Esophagus (tissue), 2 donors: ENCODE data around the gene SLC35C1. TPM values are rescaled to one million over a fixed set of nuclear protein-coding genes. Genes with fewer than 3 reads are reported as not detected.
A peak's percentile ranks its signal among the peaks of the same experiment; 100 is the strongest.

Source experiments
- H3K27ac ChIP-seq, 2 donors: one replicate each; pipeline ENCODE4 v1.5.1; 2013; ENCODE audit warnings: low read depth in 2 of 2, mild to moderate bottlenecking in 2 of 2, inconsistent platforms in 1 of 2, low read length in 1 of 2, moderate library complexity in 1 of 2
- H3K27me3 ChIP-seq, 2 donors: one replicate each; pipeline ENCODE4 v1.6.1; 2013; ENCODE audit warnings: low read length in 2 of 2, control low read depth in 1 of 2, mild to moderate bottlenecking in 1 of 2; ENCODE audit not compliant: insufficient read depth in 2 of 2, control insufficient read depth in 1 of 2
- H3K36me3 ChIP-seq, 2 donors: one replicate each; pipeline ENCODE4 v1.6.1; 2013; ENCODE audit warnings: low read length in 1 of 2; ENCODE audit not compliant: control insufficient read depth in 2 of 2, insufficient read depth in 2 of 2
- H3K4me1 ChIP-seq, 2 donors: one replicate each; pipeline ENCODE4 v1.6.1; 2013; ENCODE audit warnings: low read length in 1 of 2; ENCODE audit not compliant: control insufficient read depth in 2 of 2, insufficient read depth in 2 of 2
- H3K4me3 ChIP-seq, 2 donors: one replicate each; pipeline ENCODE4 v1.5.1; 2013; ENCODE audit warnings: low read length in 2 of 2, mild to moderate bottlenecking in 2 of 2, low read depth in 1 of 2, moderate library complexity in 1 of 2
- H3K9me3 ChIP-seq, 2 donors: one replicate each; pipeline ENCODE4 v1.6.1; 2013; ENCODE audit warnings: mild to moderate bottlenecking in 2 of 2, low read depth in 1 of 2, low read length in 1 of 2, moderate library complexity in 1 of 2; ENCODE audit not compliant: control insufficient read depth in 2 of 2, insufficient read depth in 1 of 2
- WGBS, 2 donors: extraction: QIAGEN DNeasy Blood & Tissue Kit; methylation state at CpG; one replicate each; pipeline ENCODE4 v1.1.7; 2013; 5-methylcytosine and 5-hydroxymethylcytosine counted together
- polyA plus RNA-seq, 2 donors: library from polyadenylated mRNA; stranded (reverse); fragments of 200-250 nt; gene quantifications; one replicate each; pipeline ENCODE4 v1.2.3, GENCODE V29; 2013
- donor health status: healthy with polysubstance abuse.
- donor health status: Bipolar disorder and iron deficiency.

The SLC35C1 gene
- polyA plus RNA-seq, 2 donors: 36.9 to 45.6 TPM

DNA sequence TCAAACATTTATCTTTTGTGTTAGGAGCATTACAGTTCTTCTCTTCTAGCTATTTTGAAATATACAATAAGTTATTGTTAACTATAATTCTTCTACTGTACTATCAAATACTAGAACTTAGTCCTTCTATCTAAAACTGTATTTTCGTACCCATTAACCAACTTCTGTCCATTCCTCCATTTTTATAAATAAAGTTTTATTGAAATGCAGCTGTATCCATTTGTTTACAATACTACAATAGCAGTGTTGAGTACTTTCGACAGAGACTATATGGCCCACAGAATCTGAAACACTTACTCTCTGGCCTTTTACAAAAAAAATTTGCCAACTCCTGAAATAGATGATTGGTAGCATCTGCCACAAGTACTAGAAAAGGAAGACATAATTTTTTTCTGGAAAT is 4.7 kb upstream of the SLC35C1 start:
- H3K36me3 ChIP-seq: no peaks in the 10 kb centered on the region
- H3K27ac ChIP-seq: no peak overlapping the region
- H3K27me3 ChIP-seq: no peaks in the 10 kb centered on the region
- peaks cover 0 to 2% of the 10 kb centered on the region in 2 donors for H3K4me1 ChIP-seq
- no peak overlapping the region for H3K4me3 ChIP-seq
- no peaks in the 10 kb centered on the region for H3K9me3 ChIP-seq
- WGBS, 2 donors: 88 to 90% methylated on average over 2 of the region's 2 CpGs

DNA sequence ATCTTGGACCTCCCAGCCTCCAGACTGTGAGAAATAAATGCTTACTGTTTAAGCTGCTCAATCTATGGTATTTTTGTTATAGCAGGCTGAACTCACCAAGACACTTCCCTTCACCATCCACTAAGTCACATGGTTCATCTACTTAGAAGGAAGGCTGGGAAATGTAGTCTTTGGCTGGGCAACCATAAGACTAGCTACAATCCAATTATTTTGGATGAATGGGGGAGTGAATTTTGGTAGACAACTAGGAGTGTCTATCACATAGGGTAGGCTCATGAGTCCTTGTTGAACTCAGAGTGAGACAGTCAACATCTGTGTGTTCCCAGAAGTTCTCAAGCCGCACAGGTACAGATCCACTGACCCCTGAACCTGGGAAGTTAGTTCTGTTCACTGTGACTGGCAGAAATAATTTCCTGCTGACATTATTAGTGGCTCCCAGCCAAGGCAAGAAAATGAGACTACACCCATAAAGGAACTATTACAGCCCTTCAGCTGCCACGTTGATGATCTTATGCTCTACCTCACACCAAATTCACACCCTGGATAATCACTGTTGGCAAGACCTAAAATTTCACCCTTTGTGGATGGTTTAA is 3.1 kb upstream of the SLC35C1 start:
- H3K36me3 ChIP-seq: peaks cover 0 to 2% of the 10 kb centered on the region in 2 donors
- 49 to 51% methylated on average over 2 of the region's 2 CpGs for WGBS, 2 donors
- peak overlapping the region; percentile 79 to 88 for H3K27ac ChIP-seq
- H3K27me3 ChIP-seq: no peaks in the 10 kb centered on the region
- peaks cover 0 to 11% of the 10 kb centered on the region in 2 donors for H3K4me1 ChIP-seq
- no peaks in the 10 kb centered on the region for H3K9me3 ChIP-seq
- no peak overlapping the region for H3K4me3 ChIP-seq

DNA sequence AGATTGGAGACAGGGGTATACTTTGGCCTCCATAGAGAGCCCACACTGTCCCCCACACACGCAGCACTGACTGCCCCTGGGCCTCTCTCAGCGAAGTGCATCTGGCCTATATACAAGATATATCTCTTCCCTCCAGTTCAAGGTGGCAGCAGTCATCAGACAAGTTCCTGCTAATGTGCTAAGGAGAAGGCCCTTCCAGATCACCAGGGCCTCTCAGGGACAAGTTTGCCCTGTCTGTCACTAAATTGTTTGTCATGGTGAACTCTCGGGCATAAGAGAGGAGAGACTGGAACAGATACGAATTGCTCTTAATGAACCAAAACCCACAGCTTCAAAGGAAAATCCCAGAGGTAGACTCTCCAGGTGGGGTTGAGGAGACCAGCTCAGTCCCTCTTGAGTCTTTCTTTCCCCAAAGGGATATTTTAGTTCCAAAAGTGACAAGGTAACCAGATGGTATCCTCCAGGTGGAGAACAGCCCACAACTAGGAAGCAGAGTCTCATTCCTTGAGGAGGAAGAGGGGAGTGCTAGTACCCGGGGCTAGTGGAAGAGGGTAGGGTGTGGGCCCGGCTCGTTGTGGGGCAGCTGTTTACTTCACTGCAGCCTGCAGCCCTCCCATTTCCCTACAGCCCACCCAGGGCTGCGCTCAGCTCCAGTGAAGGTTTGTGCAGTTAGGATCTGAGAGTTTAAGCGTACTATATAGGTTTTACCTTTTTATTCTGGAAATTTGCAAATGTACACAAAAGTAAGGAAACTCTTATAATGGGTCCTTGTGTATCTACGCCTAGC is 2.2 kb upstream of the SLC35C1 start:
- 87 to 88% methylated on average over 10 of the region's 10 CpGs for WGBS, 2 donors
- H3K4me3 ChIP-seq: no peak overlapping the region
- H3K27me3 ChIP-seq: no peaks in the 10 kb centered on the region
- H3K36me3 ChIP-seq: peaks cover 0 to 11% of the 10 kb centered on the region in 2 donors
- peaks cover 0 to 17% of the 10 kb centered on the region in 2 donors for H3K4me1 ChIP-seq
- H3K27ac ChIP-seq: peak overlapping the region; percentile 79 to 94
- no peaks in the 10 kb centered on the region for H3K9me3 ChIP-seq

DNA sequence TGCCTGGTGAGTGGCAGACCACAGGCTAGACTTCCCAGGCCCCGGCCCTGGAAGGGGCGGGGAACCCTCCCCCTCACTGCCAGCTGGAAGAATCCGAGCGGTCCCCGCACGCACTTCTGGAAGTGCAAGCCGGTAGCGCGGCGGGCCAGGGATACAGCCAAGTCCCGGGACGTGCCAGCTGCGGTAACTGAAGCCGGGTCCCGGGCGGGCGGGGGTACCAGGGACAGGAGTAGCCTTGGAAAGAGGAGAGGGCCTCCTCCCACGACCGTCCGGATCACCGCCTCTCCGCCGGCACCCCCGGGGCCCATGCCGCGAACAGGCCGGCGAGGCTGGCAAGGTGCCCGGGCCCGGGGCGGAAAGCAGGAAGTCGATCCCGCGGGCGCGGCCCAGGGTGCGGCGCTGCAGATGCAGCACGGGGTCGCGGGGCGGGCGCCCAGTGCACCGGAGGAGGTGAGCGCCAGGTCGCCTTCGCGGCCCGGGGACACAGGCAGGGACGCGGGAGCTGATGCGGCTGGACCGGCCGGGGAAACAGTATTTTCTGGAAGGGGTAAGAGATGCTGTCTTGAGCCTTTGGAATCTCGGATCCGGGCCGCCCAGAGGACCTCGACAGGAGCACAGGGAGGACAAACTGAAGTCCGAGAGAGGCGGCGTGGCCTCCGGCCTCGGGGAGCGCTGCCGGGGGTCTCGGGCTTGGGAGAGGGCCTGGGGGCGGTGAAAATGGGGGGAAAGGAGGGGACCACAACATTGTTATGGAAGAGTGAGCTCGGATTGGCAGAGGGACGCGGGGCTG is 783 bp upstream of the SLC35C1 start:
- H3K9me3 ChIP-seq: no peaks in the 10 kb centered on the region
- peaks cover 0 to 18% of the 10 kb centered on the region in 2 donors for H3K4me1 ChIP-seq
- H3K4me3 ChIP-seq: peak overlapping the region; percentile 70 to 91
- WGBS, 2 donors: 2% methylated on average over 68 to 70 of the region's 70 CpGs
- no peaks in the 10 kb centered on the region for H3K27me3 ChIP-seq
- H3K36me3 ChIP-seq: peaks cover 0 to 19% of the 10 kb centered on the region in 2 donors
- peak overlapping the region; percentile 96 to 98 for H3K27ac ChIP-seq

DNA sequence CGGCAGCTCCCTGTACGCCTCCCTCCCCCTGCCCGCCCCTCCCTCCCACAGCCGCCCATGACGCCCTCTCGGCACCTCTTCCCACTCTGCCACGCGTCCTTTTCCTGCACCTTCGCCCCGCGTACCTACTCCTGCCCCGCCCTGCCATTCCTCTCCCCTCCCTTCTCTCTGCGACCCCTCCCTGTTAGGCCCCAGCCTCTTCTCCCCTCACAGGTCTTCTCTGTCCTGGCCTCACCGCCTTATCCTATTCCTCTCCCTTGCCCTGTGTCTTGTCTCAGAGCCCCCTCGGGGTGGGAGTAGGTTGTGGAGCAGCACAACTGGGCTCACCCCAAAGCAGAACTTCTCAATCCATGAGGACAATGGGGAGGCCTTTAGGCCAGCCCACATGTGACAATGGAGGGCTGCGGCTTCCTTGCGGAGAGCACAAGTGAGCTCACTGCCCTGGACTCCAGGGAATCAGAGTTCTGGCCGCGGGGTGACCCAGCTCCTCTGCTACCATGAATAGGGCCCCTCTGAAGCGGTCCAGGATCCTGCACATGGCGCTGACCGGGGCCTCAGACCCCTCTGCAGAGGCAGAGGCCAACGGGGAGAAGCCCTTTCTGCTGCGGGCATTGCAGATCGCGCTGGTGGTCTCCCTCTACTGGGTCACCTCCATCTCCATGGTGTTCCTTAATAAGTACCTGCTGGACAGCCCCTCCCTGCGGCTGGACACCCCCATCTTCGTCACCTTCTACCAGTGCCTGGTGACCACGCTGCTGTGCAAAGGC is 539 bp downstream of the SLC35C1 start:
- Histone ChIP-seq H3K36me3 (peaks cover 0 to 24% of the 10 kb centered on the region in 2 donors), H3K27ac (peak overlapping the region; percentile 96 to 98), H3K4me1 (peaks cover 0 to 18% of the 10 kb centered on the region in 2 donors), H3K4me3 (peak overlapping the region; percentile 70 to 91), H3K9me3 (no peaks in the 10 kb centered on the region), H3K27me3 (no peaks in the 10 kb centered on the region)
- WGBS, 2 donors: 20% methylated on average over 27 to 29 of the region's 29 CpGs

DNA sequence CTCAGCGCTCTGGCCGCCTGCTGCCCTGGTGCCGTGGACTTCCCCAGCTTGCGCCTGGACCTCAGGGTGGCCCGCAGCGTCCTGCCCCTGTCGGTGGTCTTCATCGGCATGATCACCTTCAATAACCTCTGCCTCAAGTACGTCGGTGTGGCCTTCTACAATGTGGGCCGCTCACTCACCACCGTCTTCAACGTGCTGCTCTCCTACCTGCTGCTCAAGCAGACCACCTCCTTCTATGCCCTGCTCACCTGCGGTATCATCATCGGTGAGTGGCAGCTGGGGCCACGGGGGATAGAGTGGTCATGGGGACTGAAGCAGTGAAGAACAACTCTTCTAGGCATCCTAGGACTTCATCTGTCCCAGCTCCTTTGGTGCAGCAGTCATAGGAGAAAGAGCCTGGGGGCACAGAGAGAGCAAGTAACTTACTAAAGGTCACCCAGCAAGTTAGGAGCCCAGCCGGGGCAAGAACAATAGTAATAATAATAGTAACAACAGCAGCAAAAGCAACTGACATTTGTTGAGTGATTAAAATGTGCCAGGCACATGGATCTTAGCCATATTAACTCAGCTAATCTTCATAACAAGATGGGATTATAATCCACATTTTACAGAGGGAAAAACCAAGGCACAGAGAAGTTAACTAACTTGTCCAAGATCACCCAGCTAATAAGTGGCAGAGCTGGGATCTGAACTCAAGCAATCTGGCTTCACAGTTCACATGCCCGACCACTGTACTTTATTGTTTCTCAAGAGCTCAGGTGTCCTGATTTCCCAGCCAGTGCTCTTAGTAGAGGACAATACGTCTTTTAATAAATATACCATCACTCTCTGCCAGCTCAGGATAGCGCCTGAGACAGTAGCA is 1.4 kb downstream of the SLC35C1 start:
- H3K4me3 ChIP-seq: peak overlapping the region; percentile 70 to 91
- peak overlapping the region in 1 of 2 donors; percentile 22 for H3K27ac ChIP-seq
- H3K36me3 ChIP-seq: peaks cover 0 to 32% of the 10 kb centered on the region in 2 donors
- H3K27me3 ChIP-seq: no peaks in the 10 kb centered on the region
- 78 to 81% methylated on average over 20 of the region's 20 CpGs for WGBS, 2 donors
- peaks cover 0 to 18% of the 10 kb centered on the region in 2 donors for H3K4me1 ChIP-seq
- no peaks in the 10 kb centered on the region for H3K9me3 ChIP-seq

DNA sequence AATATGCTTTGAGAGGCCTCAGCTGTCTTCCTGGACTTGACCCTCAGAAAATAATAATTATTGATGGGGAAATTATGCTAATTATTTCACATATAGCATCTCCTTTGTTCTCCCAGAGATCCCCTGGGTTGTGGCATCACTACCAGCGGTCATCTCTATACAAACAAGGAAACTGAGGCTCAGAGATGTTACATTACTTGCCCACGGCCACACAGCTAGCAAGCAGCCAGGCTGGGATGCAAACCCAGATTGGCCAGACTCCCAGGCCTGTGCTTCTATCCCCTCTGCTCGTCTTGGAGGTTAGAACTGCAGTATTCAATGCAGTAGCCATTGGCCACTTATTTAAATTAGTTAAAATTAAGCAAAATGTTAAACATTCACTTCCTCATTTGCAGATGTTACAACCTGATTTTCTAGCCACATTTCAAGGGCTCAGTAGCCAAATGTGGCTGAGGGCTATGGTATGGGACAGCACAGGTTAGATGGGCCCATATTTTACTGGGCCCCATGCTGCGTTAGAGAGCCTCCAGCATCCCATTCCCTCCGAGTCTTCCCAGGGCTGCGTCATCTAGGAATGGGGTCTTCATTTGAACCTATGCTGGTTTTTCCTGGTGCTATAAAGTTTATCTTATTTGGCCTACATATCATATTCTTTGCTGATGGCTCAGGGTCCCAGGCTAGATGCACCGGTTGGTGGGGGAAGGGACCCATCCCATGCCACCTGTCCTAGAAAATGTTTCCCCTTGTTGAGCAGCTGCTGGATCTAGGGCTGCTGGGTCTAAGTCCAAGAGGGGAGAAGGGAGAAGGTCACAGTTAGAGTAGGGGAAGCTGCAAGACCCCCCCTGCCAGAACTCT is 2.2 kb downstream of the SLC35C1 start:
- H3K36me3 ChIP-seq: peaks cover 0 to 37% of the 10 kb centered on the region in 2 donors
- no peak overlapping the region for H3K27ac ChIP-seq
- WGBS, 2 donors: 77 to 78% methylated on average over 7 of the region's 7 CpGs
- H3K9me3 ChIP-seq: no peaks in the 10 kb centered on the region
- H3K27me3 ChIP-seq: no peaks in the 10 kb centered on the region
- peaks cover 0 to 18% of the 10 kb centered on the region in 2 donors for H3K4me1 ChIP-seq
- peak overlapping the region in 1 of 2 donors; percentile 91 for H3K4me3 ChIP-seq

DNA sequence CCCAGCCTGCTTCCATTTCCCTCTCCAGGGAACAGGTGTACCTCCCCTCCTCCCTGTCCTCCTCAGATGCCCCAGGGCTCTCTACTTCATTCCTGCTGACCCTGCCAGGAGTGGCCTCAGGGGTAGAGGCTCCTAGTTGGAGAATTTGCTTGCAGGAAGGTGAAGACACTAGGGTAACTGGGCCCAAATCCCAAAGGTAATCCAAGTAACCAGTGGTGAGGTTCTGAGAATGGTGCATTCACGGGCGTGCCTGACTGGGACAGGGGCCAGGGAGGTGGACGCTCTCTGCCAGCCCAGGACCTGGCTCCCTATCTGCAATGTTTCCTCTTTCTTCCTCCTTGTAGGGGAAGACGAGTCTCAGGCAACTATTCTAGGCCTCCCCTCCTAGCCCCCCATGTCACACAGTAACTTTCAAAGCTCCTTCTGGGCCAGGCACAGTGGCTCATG is 2.9 kb downstream of the SLC35C1 start:
- Histone ChIP-seq H3K27ac (no peak overlapping the region), H3K4me1 (peaks cover 0 to 16% of the 10 kb centered on the region in 2 donors), H3K9me3 (no peaks in the 10 kb centered on the region), H3K4me3 (peak overlapping the region in 1 of 2 donors; percentile 28), H3K36me3 (peaks cover 0 to 37% of the 10 kb centered on the region in 2 donors), H3K27me3 (no peaks in the 10 kb centered on the region)
- WGBS, 2 donors: 47 to 64% methylated on average over 4 of the region's 4 CpGs
